ENCODE measurements around the gene LNPEP.

DNA sequence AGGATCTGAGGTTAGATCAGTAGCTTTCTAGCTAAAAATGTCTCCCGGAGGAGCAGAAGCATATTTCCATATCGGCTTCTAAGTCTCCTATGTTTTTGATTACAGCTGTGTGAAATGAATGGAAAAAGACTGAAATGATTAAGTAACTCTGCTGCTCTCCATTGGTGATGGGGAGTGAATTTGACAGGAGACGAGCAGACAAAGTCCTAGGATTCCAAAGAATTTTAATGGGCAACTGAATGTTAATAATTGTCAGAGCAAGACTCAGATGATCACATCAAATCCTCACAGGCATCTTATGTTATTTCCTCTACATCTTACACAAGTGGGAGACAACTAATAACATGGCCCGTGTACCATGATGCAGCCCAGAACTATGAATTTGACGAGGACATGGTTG is 139.8 kb downstream of the LNPEP start:
- TF ChIP-seq, protein P1, sequence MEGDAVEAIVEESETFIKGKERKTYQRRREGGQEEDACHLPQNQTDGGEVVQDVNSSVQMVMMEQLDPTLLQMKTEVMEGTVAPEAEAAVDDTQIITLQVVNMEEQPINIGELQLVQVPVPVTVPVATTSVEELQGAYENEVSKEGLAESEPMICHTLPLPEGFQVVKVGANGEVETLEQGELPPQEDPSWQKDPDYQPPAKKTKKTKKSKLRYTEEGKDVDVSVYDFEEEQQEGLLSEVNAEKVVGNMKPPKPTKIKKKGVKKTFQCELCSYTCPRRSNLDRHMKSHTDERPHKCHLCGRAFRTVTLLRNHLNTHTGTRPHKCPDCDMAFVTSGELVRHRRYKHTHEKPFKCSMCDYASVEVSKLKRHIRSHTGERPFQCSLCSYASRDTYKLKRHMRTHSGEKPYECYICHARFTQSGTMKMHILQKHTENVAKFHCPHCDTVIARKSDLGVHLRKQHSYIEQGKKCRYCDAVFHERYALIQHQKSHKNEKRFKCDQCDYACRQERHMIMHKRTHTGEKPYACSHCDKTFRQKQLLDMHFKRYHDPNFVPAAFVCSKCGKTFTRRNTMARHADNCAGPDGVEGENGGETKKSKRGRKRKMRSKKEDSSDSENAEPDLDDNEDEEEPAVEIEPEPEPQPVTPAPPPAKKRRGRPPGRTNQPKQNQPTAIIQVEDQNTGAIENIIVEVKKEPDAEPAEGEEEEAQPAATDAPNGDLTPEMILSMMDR (conservative IDR thresholded peaks at IDR 0.05) = no peak
- no peak for TF ChIP-seq EZH2 (IDR thresholded peaks at IDR 0.05; ENCODE audit: low read depth)
